D721Med (cell line): ENCODE data around the gene FERMT3.

Experiments used
- DNase-seq: peaks from one replicate; pipeline ENCODE4 v3.0.0; 2011; ENCODE audit warnings: low spot score; ENCODE audit not compliant: insufficient read length
- FAIRE-seq: peaks from 2 replicates; lab custom pipeline; 2011; peaks lifted over from hg19 to GRCh38; lab: Jason Lieb, UNC
- TF ChIP-seq, protein P1 (sequence below): IDR thresholded peaks from 2 replicates; pipeline ENCODE4 v1.5.1; 2012; ENCODE audit warnings: mild to moderate bottlenecking, control low read depth; ENCODE audit not compliant: insufficient read depth; ENCODE audit errors: missing control alignments

FERMT3 gene

GRCh38 chr11:64247729-64248531 is 41.4 kb downstream of the FERMT3 start:
- DNase-seq: no peak
- TF ChIP-seq, protein P1, sequence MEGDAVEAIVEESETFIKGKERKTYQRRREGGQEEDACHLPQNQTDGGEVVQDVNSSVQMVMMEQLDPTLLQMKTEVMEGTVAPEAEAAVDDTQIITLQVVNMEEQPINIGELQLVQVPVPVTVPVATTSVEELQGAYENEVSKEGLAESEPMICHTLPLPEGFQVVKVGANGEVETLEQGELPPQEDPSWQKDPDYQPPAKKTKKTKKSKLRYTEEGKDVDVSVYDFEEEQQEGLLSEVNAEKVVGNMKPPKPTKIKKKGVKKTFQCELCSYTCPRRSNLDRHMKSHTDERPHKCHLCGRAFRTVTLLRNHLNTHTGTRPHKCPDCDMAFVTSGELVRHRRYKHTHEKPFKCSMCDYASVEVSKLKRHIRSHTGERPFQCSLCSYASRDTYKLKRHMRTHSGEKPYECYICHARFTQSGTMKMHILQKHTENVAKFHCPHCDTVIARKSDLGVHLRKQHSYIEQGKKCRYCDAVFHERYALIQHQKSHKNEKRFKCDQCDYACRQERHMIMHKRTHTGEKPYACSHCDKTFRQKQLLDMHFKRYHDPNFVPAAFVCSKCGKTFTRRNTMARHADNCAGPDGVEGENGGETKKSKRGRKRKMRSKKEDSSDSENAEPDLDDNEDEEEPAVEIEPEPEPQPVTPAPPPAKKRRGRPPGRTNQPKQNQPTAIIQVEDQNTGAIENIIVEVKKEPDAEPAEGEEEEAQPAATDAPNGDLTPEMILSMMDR: no peak
- no peak for FAIRE-seq

DNA sequence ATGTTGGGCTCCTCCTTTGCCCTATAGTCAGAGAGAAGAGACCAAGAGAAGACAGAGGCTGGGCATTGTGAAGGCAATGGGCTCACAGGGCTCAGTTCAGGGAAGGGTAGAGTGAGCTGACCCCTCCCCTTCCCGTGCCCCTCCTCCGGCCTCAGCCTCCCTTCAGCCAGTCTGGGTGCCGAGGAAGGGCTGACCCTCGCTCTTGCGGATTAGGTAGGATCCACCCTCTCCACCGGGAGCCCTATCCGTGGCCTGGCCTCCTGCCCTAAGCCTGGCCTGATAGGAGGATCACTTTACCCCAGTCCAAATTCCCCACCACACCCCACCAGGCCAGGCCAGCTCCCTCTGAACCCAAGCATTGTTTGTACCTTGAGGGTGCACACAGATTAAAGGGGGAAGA is 42.1 kb downstream of the FERMT3 start:
- no peak for DNase-seq
- FAIRE-seq: no peak
- TF ChIP-seq, protein P1: no peak

DNA sequence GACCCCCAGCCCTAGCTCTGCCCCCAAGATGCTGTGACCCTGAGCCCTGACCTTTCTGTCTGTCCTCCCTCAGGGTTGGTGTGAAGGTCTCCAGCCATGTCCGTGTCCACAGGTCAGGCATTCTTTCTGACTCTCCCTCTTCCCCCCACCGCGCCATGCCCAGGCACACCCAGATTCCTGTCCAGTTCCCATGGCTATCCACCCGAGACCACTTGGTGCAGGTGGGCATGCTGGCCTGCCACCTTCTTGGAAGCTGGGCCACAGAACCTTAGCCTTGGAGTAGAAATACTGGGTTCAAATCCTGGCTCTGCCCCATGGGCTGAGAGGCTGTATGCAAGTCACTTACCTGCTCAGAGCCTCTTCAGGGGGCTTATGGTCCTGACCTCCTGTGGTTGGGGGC is 42.5 kb downstream of the FERMT3 start:
- FAIRE-seq (no peak), DNase-seq (no peak)
- TF ChIP-seq, protein P1: no peak

DNA sequence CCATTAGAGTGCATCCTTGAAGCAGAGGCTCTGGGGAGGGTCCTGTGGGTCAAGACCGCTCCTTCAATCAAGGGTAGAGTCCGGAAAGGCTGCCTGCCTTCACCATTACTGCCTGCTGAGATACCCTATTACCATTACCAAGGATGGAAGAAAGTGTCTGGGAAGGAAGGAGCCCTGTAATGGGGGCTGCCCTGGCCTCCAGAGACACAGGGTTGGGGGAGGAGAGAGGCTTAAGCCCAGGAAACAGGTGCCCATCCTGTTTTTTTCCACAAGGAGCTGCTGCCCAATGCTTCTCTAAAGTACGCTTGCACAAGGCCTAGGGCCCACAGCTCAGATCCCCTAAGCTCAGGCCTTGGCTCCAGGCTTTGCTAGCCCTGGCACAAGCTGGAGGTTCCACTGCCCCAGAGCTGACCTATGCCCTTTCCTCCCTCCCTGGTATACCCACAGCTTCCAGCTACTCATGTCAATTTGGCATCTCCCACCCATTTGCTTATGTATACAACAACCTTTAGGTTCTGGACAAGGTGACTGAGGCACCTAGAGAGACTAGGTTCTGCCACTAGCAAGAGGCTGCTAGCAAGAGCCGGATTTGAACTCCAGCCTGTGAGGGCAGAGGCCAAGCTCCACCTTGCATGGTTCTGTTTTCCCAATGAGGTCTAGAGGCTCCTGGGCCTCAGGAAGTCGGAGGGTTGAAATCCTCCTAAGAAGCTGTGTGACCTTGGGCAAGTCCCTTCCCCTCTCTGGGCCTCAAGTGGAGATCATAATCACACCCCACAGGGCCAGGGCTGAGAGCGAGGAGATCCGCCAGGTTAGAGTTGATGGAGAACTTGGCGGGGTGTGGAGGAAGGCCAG is 43.3 kb downstream of the FERMT3 start:
- FAIRE-seq (no peak), DNase-seq (no peak)
- TF ChIP-seq, protein P1: no peak

- TF ChIP-seq, protein P1: no peak
- DNase-seq (peak; percentile 76), FAIRE-seq (no peak)
These were observed 44.0 kb downstream of the FERMT3 start for GRCh38 chr11:64250415-64251015.

DNA sequence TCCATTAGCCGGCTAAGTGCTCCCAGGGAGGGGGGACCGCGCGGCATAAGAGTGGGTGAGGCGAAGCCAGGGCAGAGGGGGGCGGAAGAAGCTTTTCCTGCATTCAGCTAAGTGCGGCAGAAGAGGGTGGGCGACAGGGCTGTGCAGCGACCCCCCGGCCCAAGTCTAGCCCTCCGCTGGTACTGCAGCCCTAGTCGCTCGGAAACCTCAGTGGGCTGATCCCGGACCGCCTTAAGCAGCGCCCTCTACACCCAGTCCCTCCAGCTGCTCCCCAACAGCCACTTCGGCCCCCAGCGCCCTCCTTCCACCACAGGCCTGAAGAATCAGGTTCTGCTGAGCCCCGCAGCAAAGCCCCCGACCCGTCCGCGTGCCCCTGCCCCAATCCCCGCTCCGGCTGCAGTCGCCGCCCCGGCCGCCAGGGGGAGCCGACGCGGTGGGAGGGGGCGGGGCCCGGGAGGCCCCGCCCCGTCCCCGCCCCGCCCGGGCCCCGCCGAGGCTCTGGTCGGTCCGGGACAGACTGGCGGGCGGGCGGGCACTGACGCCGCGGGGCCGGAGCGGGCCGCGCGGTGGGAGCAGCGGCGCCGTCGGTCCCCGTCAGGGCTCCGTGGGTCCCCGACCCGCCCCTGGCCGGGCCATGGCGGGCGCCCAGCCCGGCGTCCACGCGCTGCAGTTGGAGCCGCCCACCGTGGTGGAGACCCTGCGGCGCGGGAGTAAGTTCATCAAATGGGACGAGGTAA is 44.7 kb downstream of the FERMT3 start, which contains the start of gene PLCB3:
PLCB3 (plus strand) TSS at position 515 of the 737 bp plus-strand sequence; CDS start at position 635, 120 bp downstream.
- FAIRE-seq (no peak), DNase-seq (peak; percentile 89)
- TF ChIP-seq, protein P1: peak; percentile 44
